Prostate gland (tissue), 2 donors: ENCODE data around the gene UBE2J2.

Experiments used
- CTCF ChIP-seq, 4 experiments: fragments of 200-600 bp in 2 of 4; fragments of 450-650 bp in 2 of 4; sonication (generic) in 2 of 4; IDR thresholded peaks; 1 replicate in 3 of 4; 2 replicates in 1 of 4; pipeline ENCODE4 v1.5.1; 2016 to 2019; ENCODE audit warnings: antibody characterized with exemption in 4 of 4, mild to moderate bottlenecking in 2 of 4, moderate library complexity in 2 of 4
- POLR2A ChIP-seq: fragments of 450-650 bp; IDR thresholded peaks from one replicate; pipeline ENCODE4 v1.6.1; 2016; ENCODE audit warnings: antibody characterized with exemption, mild to moderate bottlenecking
- POLR2AphosphoS5 ChIP-seq: sonication (generic); formaldehyde crosslinking; IDR thresholded peaks from one replicate; pipeline ENCODE4 v1.6.1; 2017; ENCODE audit warnings: antibody characterized with exemption

GRCh38 chr1:1218524-1219200 lies 55.0 kb downstream of the UBE2J2 start:
- TF ChIP-seq CTCF (IDR thresholded peaks at IDR 0.05) (no peak), POLR2A (no peak), POLR2AphosphoS5 (no peak)
